ENCODE data around the gene SOCS6.

SOCS6 gene

GRCh38 chr18:70289351-70290312, 787 bp downstream of the SOCS6 start:
- no peak for DNase-seq (ENCODE audit: low read depth in 2 of 2)

DNA sequence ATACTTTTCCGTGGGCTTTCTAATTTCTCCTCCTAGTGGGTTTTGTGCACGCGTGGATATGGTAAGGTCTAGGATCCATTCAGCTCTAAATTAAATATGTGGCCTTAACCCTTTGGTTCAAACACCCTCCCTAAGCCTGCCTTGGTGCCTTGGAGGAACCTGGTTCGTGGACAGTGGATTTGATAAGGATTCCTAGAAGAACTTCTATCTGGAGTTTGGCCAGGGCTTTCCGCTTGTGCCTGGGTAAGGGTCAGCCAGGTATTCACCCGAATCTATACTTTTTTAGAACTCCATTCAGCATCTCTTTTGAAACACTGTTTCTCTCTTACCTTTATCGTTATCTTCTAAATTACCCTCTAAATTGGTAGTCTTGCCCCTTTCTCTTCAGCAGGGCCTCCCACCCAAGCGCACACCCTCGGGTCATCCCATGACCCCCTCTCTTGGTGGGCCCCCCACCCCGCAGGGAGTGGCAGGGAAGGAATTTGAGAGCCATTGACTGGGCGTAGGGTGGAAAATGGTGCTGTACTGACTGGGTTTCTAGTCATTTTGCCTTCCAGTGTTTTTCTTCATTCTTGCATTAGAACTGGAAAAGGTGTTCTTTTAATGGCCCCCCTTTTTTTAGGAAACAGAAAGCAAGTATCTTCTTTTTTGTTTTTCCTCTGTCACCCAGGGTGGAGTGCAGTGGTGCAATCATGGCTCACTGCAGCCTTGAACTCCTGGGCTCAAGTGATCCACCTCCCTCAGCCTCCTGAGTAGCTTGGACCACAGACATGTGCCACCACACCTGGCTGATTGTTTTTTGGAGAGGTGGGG, 1.8 kb downstream of the SOCS6 start:
- DNase-seq (ENCODE audit: low read depth in 2 of 2), result no peak

- no peak for DNase-seq (ENCODE audit: low read depth in 2 of 2)
Observed at GRCh38 chr18:70291295-70291574, 2.4 kb downstream of the SOCS6 start.

- no peak for DNase-seq (ENCODE audit: low read depth in 2 of 2)
Observed at GRCh38 chr18:70292628-70293027, 3.8 kb downstream of the SOCS6 start.

DNA sequence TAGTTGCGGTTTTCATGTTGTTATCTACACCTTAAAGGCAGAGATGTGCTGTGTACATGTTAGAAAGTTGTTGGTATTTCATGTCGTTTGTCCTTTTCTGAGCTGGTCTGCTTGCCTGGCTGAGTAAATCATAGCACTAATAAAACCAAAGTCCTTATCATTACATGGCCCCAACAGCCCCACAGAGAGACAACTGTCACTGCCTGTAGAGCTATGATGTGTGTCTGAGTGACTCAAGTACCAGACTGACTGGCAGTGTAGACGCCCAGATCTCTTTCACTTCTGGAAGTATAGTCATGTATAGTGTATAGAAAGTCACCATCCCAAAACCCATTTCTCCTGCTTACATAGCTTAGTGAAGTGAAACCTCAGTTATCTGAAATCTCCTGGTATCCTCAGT, 4.3 kb downstream of the SOCS6 start:
- no peak for DNase-seq (ENCODE audit: low read depth in 2 of 2)

GRCh38 chr18:70294471-70295191, 5.8 kb downstream of the SOCS6 start:
- no peak for DNase-seq (ENCODE audit: low read depth in 2 of 2)

GRCh38 chr18:70295192-70296188, 6.6 kb downstream of the SOCS6 start:
- no peak for DNase-seq (ENCODE audit: low read depth in 2 of 2)

- no peak for DNase-seq (ENCODE audit: low read depth in 2 of 2)
Observed at GRCh38 chr18:70296289-70296688, 7.4 kb downstream of the SOCS6 start.

DNA sequence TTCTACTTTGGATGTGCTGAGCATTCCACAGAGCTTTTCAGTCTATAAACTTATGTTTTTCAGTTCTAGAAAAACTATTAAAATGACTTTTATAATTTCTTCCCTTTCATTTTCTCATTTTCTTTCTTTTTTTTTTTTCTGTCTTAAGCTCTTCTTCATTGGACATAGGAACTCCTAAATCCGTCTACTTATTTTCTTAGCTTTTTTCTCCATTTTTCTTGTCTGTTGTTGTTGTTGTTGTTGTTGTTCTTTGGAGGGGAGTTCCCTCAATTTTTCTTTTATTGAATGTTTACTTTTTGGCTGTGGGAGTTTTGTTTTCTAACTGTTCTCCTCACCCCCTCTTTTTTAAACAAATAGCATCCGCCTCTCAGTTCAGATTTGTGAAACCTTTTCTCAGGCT, 7.9 kb downstream of the SOCS6 start:
- no peak for DNase-seq (ENCODE audit: low read depth in 2 of 2)

DNA sequence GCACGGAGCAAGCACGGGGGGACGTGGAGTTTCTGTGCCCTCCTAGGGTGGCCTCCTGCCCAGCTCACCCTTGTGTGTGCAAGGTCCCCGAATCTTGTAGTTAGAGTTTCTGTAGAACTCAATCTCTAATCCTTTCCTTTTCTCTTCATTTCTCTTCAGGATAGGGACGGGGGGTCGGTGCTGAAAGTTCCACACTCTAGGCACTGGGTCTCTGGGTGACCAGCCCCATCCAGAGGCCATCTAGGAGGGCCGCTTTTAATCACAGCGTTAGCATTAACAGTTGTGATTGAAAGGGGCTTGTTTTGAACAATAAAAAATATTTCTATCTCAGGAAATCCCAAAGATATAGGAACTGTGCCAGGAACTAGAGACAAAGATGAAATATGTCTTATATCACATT, 10.5 kb downstream of the SOCS6 start:
- no peak for DNase-seq (ENCODE audit: low read depth in 2 of 2)

DNA sequence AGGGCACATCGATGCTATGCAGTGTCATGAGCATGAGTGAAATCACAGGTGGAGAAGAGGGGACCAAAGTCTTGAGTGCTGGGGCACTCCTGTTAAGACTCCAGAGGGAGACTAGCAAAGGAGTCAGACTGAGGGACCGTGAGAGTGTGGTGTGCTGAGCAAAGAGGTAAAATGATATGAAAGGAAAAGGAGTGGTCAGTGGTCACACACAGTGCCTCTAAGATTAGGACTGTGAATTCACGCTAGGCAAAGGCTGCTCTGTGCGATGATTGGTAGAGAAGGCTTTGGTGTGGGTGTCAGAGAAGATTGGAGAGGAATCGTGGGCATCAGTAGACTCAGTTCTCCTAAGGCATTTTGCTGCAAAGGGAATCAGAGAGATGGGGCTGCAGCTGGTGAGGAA, 12.8 kb downstream of the SOCS6 start:
- no peak for DNase-seq (ENCODE audit: low read depth in 2 of 2)

- DNase-seq (ENCODE audit: low read depth in 2 of 2), result no peak
Observed at GRCh38 chr18:70308555-70309294, 19.9 kb downstream of the SOCS6 start.

DNA sequence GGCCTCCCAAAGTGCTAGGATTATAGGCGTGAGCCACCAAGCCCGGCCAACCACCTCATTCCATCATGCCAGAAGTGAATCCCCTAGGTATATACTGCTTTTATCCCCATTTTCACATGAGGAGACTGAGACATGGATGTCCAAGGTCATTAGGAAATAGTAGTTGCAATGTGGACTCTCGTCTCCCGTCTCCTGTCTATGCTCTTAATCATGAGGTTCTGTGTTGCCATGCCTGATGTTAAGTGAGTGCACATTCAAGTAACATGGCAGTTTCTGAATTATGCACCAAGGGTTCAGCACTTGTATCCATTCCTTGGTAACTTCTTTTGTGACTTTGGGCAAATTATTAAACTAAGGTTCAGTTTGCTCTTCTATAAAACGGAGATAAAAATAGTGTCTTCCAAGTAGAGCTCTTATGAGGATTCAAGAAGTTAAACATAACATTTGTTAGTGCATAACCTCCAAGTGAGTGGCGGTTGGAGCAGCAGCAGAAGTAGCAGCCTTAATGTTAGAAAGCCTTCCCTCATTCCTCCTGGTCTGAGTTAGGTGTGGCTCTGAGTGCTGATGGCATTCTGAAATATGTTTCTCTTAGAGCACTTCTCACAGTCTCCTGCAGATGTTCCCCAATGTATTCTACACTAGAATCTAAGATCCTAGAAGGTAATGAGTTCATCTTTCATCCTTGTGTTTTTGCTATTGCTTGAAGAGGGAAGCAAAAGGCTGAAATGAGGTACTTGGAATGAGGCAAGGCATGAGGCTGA, 21.9 kb downstream of the SOCS6 start:
- no peak for DNase-seq (ENCODE audit: low read depth in 2 of 2)

DNA sequence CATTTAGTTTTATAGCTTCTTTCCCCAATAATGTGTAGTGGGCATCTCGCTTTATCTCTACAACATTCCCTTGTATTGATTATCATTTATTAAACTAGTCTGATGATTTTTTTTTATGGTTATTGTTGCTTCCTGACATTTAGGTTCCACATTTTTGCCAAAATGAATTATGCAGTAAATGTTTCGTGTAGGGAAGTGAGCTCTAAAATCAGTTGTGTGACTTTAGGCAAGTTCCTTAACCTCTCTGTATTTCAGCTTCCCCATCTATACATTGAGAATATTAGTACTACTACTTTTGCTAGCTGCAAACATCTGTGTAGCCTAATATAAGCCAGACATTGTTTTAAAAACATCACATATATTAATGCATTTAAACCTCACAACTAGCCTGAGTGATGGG, 22.9 kb downstream of the SOCS6 start:
- DNase-seq (ENCODE audit: low read depth in 2 of 2), result no peak

- DNase-seq (ENCODE audit: low read depth in 2 of 2), result no peak
Observed at GRCh38 chr18:70313640-70314039, 24.8 kb downstream of the SOCS6 start.

DNA sequence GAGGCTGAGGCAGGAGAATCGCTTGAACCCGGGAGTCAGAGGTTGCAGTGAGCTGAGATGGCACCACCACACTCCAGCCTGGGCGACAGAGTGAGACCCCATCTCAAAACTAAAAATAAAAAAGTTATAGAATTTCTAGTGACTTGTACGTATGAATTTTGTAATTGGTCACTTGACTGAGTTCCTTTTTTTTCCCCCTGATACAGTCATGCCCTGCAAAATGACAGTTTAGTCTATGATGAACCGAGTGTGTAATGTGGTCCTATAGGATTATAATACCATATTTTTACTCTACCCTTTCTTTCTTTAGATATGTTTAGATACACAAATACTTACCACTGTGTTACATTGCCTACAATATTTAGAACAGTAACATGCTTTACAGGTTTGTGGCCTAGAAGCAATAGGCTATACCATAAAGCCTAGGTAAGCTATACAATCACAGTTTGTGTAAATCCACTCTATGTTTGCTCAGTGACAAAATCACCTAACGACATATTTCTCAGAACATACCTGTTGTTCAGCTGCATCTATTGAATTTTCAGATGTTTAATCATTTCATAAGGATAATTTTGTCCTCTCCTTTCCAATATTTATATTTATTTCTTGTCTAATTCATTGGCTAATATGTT, 25.4 kb downstream of the SOCS6 start:
- no peak for DNase-seq (ENCODE audit: low read depth in 2 of 2)

DNA sequence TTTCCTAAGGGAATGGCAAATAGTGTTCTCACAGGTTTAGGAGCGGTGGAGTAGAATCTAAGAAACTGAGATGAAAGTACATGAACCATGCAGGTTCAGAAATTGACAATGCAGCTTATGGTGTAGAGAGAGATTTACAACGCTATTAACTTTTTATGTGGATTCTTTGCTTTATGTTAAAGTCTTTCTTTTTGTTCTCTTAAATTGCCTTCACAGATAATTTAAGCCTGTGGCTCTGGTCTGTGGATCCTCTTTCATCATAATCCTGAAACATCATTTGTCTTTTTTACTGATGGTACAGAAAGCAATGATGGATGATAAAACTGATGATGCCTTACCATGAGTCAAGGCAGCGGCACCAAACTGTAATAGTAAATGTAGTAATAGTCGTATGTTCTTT, 30.3 kb downstream of the SOCS6 start:
- no peak for DNase-seq (ENCODE audit: low read depth in 2 of 2)

DNA sequence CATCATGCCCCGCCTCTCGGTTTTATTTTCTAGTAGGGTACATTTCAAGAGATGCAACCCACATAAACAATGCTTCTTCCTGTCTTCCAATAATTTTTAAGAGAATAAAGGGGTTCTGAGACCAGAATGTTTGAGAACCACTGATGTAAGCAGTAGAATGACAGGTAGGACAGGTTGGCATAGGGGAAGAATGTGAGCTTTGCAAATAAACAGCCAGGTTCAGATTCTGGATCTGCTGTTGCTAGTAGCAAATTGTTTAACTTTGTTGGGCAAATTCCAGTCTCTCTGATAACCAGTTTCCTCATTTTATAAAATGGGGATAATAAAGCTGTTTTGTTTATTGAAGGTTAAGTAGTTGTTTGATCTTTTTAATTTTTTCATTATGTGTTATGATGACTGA, 32.8 kb downstream of the SOCS6 start:
- no peak for DNase-seq (ENCODE audit: low read depth in 2 of 2)

- no peak for DNase-seq (ENCODE audit: low read depth in 2 of 2)
Observed at GRCh38 chr18:70322385-70322784, 33.5 kb downstream of the SOCS6 start.
